GM21447 (cell line): ENCODE results near the gene PTPRZ1.

Experiments
- ATAC-seq: cut with Tn5 transposase; IDR thresholded peaks from one replicate; pipeline ENCODE4 v1.9.1; 2021; ENCODE audit not compliant: unreplicated experiment

PTPRZ1 gene

DNA sequence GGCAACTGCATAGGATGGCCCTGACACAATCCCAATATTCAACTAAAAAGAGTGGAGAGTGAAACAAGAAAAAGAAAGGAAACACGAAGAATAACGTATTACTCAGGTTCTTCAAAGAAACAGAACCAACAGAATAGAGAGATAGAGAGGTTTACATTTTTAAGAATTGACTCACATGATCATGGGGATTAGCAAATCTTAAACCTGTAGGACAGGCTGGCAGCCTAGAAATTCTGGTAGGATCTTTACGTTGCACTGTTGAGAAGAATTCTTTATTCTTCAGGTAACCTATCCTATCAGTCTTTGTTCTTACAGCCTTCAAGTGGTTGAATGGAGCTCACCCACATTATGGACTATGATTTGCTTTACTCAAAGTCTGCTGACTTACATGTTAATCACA is 167.2 kb downstream of the PTPRZ1 start:
- ATAC-seq, result no peak

DNA sequence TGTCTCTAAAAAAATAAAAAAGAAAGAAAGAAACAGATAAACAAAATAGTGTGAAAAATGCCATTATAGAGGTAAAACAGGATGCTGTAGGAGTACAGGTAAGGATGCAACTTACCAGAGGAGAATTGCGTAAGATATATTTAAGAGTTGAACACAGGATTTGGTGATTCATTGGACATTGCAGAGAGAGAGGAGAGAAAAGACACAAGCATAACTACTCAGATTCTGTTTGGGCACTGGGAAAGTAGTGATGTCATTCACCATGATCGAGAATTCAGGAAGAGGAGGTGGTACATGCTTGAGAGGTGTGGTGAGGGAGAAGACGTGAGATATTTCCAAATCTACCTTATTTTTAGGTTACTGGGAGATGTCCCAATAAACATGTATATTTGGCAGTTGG is 173.4 kb downstream of the PTPRZ1 start:
- ATAC-seq, result no peak

DNA sequence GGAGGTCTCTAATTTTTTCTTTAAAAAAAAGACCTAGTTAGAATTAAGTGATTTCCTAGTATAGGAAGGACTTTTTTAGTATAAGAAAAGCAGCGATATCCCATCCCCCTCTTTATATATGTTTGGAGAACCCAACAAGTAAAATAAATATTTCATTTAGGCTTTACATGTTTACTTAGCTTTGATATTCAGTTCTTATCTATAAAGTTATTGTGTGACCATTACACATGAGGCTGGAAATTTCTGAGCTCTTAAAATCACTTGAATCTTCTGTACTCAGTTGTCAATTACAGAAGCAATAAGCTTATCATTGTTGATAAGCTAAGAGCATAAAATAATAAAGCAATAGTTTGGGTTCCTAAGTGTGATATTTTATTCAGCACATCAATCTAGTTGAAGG is 181.4 kb downstream of the PTPRZ1 start:
- ATAC-seq, result no peak

DNA sequence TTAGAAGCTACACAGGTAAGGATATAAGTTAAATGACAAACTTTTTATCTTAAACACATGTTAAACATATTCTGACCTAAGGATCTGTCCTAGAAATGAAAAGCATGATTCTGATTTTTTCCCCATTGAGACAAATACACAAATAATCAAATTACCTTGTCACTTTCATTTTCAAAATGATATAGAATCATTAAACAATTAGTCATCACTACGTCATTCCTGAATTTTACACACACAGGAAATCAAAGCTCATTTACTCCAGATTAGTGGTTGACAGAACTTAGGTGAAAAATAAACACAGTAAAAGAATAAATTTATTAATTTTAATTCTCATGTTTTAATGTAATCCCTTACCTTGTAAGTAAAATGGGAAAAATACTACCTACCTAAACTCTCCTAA is 182.1 kb downstream of the PTPRZ1 start:
- ATAC-seq, result no peak

DNA sequence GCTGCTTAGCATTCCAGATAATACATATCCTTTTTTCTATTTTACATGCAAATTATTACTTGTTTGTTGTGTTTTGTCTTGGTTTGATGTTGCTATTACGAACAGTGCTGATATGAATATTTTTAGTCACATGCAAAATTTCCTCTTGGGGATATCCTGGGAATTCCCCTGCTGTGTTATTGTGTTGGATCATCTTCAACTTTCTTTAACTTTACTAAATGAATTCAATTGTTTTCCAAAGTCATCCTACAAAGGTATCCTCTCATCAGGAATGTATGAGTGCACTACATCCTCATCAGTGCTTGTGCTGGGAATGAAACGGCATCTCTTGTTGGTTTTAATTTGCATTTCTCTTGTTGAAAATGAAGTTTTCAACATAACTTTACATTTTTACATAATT is 184.0 kb downstream of the PTPRZ1 start:
- no peak for ATAC-seq

DNA sequence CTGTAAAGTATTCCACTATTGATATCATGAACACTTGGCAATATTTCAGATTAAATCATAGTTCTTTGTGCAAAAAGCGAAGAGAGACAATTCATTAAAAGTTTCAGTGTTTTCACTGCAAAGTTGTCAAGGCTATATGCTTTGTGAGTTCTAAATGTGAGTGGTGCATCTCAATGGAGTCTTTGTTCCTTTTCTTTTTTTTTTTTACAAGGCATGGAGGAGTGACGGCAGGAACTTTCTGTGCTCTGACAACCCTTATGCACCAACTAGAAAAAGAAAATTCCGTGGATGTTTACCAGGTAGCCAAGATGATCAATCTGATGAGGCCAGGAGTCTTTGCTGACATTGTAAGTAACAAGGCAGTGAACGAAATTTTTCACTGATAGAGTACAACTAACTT is 186.6 kb downstream of the PTPRZ1 start:
- ATAC-seq, result no peak

DNA sequence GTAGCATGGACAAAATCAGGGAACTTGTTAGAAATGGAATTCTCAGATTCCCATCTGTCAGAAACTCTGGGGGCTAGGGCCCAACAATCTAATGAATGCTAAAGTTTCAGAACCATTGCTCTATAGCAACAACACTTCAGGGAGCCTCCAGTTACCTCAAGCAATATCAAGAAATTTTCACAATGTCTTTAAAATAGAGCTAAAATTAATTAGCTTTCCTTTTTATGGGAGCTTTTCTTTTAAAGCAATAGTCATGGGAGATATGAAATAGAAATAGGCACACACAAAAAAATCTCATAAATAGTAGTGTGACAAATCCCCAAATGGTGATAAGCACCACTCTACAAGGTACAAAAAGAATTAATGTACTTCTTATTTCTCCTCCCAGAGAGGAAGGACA is 190.2 kb downstream of the PTPRZ1 start:
- ATAC-seq, result no peak

DNA sequence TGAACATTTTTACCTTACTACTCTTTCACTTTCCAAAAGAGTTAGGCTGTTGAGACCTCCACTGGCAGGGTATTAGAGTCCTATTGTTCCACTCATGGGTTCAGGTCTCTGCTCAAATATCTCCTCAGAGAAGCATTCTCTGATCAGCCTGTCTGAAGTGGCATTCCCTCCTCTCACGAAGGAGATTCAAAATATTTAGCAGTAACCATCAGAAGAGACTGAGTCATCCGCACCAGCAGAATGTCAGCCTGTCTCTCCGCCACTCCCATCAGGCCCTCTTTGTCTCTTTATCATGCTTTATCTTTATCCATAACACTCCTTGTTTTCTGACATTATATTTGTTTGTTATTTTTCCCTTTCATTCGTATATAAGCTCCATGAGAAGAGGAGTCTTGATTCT is 192.0 kb downstream of the PTPRZ1 start:
- no peak for ATAC-seq

DNA sequence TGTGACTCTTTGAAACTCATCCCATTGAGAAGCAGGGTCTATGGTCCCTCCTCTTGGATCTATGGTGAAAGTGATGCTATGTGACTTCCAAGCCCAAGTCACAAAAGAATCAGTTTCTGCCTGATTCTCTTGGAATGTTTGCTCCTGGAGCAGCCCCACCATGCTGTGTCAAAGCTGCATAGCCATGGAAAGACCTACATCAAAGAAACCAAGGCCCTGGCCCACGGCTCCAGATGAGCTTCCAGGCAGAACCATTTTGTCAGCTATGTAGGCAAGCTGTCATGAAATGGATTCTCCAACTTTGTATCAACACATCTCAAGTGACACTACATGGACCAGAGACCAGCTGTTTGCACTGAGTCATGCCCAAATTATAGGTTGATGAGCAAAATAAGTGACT is 194.1 kb downstream of the PTPRZ1 start:
- no peak for ATAC-seq

DNA sequence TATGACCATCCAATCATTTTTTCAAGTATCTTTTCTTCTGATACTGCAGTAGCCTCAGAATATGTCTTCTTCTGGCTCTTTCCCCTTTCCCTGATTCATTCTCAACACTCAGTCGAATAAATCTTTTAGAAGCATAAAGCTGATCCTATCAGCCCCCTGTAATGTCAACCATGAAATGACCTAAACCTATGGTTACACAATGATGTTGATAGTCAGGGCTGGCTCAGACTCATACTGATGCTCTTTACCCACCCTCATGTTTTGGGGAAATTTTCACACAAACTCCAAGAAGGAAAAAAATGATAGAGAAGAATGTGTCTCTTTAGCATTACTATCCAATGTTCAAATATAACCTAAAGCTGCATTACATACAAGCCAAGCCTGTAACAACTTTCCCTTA is 195.1 kb downstream of the PTPRZ1 start:
- ATAC-seq, result no peak

DNA sequence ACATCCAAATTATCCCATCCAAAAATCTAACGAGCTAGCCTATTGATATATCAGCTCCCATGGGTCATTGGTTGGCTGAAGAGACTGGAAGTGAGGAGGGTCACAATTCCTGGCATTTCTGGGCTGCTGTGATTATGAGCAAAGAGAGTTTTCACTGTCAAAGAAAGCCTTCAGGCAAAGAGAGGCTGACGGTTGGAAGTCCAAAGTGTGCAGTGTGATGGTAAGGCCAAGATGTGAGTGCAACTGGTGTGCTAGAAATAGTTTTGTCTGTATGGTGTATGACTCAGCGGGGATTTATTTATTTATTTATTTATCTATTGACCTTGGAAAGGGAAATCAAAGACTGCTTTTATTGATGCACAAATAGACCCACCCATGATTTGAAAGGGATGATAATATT is 196.0 kb downstream of the PTPRZ1 start:
- no peak for ATAC-seq

DNA sequence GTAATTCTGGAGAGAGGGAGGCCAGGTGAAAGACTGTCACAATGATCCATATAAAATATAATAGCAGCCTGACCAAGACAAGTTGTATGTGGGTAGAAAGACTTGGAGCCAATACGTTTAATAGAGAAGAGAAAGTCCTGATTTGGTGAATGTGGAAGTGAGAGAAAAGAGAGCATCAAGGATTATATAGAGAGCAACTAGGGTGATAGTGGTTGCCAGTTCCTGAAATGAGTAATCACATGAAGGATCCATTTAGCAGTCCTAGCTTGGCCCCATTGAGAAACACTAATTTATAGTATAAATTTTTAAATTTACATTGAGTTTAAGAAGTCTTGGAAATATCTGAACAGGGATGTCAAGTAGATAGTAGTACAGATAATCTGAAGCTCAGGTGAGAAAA is 197.1 kb downstream of the PTPRZ1 start:
- ATAC-seq, result no peak

DNA sequence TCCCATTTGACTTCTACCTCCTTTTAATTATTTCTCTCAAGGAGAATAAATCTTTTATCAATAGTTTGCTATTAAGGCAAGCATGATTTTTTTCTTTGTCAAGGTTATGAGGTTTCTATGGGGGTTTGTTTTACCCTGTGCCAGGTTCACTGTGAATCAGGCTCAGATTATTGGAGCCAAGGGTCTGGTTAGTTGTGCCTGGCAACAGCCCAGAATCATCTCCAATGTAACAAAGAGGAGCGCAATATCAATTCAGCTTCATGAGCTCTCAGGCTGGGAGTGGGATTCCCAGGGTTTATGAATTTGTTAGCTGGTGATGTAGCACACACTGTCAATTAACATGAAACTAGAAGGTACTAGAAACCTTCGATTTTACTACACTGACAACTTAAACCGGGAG is 197.9 kb downstream of the PTPRZ1 start:
- no peak for ATAC-seq

DNA sequence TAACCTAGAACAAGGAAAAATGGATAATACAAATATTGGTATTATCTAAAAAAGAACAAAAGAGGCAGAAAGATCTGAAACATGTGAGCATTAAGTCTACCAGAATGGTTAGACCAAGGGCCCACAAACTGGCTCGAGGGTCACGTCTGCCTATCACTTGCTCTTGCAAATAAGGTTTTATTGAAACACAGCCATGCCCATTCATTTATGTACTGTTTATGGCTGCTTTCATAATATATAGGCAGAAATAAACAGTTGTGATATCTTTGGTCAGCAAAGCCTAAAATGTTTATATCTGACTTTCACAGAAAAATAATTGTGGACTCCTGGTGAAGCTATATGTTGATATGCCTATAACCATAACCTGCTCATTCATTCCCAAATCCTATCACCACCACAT is 199.3 kb downstream of the PTPRZ1 start:
- ATAC-seq, result no peak

DNA sequence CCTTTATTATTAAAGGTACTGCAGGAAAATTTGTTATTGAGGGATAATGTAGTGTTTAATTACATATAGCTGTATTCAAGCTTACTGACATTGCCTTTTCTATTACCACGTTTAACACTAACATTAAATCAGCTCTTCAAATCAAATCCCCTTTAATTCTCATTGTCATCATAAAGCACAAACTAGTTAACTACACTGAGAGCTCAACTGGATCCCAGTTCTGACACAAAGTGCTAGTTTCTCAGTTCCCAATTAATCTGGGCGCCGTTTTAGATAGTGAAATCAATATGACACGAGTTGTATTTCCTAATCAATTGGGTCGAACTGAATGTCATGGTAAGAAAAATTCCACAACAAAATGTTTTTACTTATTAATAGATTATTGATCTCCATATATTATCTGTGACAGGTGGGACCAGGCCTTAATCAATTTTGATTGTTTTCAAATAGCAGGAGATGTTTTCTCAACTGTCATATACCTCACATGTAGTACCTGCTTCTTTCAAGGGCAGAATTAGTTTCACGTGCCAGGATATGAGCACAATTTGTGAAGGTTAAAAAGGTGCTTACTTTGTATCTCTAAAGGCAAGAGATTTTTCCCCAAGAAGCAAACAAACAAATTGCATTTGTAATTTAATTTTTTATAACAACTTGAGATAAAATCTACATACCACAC is 200.1 kb downstream of the PTPRZ1 start:
- no peak for ATAC-seq

DNA sequence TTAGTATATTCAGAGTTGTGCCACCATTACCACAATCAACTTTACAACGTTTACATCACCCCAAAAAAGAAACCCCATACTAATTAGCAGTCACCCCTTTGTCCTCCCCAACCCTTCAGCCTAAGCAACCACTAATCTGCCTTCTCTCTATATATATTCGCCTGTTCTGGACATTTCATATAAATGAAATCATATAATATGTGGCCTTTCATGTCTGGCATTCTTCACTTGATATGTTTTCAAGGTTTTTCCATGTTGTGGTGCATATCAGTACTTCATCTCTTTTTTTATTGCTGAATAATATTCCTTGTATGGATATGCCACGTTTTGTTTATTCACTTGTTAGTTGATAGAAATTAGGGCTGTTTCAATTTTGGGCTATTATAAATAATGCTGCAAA is 200.7 kb downstream of the PTPRZ1 start:
- no peak for ATAC-seq

DNA sequence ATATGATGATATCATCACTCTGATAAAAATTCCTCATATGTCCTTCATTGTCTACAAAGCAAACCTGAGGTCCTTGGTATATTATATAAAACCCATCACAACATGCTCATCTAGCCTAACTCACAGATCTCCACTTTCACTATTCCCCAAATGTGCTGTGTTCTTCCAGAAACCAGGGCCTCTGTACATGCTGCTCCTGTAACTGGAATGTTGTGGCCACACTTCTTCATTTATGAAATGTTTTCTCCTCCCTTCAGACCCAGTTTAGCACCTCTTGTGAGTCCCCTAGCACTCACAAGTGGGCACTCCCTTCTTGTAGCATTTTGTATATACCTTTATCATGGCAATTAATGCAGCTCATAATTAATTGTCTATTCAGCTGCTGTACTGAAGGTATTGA is 209.2 kb downstream of the PTPRZ1 start:
- ATAC-seq, result no peak

DNA sequence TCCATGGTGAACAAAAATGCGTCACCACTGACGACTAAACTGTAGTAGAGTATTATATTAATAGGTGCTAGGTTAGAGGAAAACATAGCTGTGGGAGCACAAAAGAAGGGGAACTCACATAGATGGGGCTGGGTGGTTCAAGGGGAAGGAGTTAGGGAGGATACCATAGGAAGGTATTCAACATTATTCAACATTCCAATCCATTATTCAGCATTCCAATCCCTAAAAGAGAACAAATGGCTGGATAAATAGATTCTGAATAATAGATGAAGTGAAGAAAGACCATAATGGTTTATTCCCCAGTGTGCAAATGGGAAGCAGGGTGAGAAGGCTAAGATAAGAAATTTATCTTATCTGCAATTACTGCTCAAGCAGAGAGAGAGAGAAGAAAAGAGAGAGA is 209.7 kb downstream of the PTPRZ1 start:
- ATAC-seq, result no peak

DNA sequence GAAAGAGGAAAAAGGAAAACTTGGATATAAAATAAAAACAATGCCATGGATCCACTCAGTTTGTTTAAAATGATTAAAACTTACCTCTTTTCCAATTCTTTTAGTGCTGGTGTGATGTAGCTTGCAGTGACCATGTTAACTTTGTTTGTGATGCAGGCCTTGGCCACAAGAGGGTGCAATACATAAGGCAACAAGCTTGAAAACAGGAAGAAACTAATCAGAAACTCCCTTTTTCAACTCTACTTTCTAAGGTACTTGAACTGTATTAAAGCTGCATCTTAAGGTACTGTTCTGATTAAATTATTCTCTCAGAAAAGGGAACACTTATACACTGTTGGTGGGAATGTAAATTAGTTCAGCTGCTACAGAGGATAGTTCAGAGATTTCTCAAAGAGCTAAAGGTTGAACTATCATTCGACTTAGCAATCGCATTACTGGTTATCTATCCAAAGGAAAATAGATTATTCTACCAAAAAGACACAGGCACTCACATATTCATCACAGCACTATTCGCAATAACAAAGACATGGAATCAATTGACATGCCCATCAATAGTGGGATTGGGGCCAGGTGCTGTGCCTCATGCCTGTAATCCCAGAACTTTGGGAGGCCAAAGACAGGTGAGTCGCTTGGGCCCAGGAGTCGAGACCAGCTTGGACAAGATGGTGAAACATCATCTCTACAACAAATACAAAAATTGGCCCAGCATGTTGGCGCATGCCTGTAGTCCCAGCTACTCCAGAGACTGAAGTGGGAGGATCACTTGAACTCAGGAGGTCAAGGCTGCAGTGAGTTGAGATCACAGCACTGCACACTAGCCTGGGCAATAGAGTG is 220.2 kb downstream of the PTPRZ1 start:
- ATAC-seq, result peak; percentile 93

DNA sequence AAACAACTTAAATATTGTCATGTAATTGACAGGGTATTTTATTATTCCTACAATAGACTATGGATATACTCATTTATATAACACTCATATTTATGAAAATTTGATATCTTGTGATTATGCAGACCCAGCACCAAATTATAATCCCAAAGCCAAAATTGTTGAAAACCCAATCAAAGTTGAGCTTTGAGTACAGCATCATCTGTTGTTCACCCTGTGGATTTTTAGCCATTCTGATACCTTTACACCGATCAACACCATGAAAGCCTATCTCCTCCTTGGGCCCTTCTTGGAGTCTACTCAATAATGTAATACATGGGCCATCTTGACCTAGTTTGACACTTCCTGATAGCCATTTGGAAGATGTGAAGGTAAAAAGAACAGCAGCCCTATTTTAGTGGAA is 221.6 kb downstream of the PTPRZ1 start:
- no peak for ATAC-seq

DNA sequence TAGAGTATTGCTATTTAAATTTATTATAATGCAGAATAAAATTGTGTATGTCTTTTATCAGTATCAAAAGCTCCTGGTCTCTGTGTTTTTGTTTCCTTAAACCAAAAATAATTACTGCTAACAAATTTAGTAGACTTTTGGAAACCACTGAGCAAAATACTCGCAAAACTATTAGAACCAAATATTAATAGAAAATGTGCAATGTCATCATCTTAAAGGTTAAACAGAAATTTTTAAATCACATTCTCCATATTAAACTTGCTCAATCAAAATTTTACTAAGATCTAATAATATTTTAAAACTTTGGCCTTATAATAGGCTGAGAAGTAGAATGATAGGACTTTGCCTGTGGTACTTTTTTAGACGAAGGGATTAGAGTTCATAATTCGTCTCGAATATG is 222.7 kb downstream of the PTPRZ1 start:
- no peak for ATAC-seq

DNA sequence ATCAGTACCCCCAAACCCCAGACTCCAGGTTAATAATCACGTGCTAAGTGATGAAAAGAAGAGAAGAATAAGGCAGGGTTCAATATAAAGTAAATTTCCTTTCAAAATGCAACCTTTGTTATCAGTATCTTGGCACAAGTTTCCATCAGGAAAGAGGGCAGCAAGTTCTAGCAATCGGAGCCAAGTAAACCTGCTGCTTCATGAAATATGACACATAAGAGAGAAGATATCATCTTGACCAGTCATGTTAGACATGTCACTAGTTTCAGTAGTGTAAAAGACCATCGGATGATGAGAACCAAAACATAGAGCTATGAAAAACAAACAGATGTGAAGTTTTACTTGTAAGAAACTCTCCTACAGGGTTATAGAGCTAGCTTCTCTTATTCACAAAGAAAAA is 227.1 kb downstream of the PTPRZ1 start:
- no peak for ATAC-seq

DNA sequence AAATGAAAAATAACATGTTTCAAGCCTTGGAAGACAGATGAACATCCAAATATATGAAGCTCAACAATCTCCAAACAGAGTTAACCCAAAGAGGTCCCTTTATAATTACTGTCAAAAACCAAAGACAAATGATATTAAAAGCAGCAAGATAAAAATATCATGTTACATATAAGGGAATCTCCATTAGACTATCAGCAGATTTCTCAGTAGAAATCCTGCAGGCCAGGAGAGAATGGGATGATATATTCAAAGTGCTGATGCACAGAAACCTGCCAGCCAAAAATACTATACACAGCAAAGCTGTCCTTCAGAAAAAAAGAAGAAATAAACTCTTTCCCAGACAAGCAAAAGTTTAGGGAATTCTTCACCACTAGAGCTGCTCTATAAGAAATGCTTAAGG is 230.1 kb downstream of the PTPRZ1 start:
- ATAC-seq, result no peak
